ENCODE measurements around the gene CRYGN.

DNA sequence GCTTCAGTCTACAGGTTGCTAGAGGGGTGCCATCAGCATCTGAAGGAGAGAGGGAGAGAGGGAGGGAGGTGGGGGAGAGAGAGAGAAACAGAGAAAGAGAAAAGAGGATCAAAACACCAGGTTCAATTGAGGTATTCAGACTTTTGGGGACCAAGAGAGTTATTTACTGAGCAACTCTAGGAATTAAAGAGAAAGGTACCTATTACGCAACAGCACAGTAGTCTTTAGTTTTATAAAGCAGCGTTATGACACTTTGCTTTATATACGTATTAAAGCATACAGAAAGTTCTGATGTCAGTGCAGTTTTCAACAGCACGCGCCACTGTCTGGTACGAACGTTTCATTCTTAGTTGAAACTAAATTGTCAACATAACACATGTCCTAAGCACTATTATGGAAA lies 37.9 kb upstream of the CRYGN start:
- TF ChIP-seq GATA2 (IDR thresholded peaks at IDR 0.05; ENCODE audit: low read depth, low read length) (no peak), GATA3 (IDR thresholded peaks at IDR 0.05; ENCODE audit: low read depth, low read length) (no peak)

Data from SH-SY5Y (cell line).